Lower lobe of right lung (tissue), 2 donors: ENCODE data around the gene DPT. TPM values are rescaled to one million over a fixed set of nuclear protein-coding genes. Genes with fewer than 3 reads are reported as not detected.

Experiments
- ATAC-seq, 2 donors: fragments of 200-7000 bp; cut with Tn5 transposase; one replicate each; pipeline ENCODE4 v1.9.1; 2020 to 2022; ENCODE audit warnings: mild to moderate bottlenecking in 2 of 2, moderate library complexity in 2 of 2
- DNase-seq: peaks from one replicate; pipeline ENCODE4 v3.0.0-alpha.2; 2020
- H3K27ac ChIP-seq: fragments of 200-600 bp; one replicate; pipeline ENCODE4 v1.8.0; 2022
- H3K27me3 ChIP-seq: fragments of 200-600 bp; one replicate; pipeline ENCODE4 v1.8.0; 2022; ENCODE audit warnings: low read depth
- H3K36me3 ChIP-seq: fragments of 200-600 bp; one replicate; pipeline ENCODE4 v1.8.0; 2022; ENCODE audit warnings: mild to moderate bottlenecking
- H3K4me1 ChIP-seq: fragments of 200-600 bp; one replicate; pipeline ENCODE4 v1.8.0; 2022
- H3K4me3 ChIP-seq: fragments of 200-600 bp; one replicate; pipeline ENCODE4 v1.8.0; 2022; ENCODE audit warnings: mild to moderate bottlenecking
- H3K9me3 ChIP-seq: fragments of 200-600 bp; one replicate; pipeline ENCODE4 v1.8.0; 2022
- CTCF ChIP-seq: fragments of 200-600 bp; IDR thresholded peaks from one replicate; pipeline ENCODE4 v1.8.0; 2022; ENCODE audit warnings: antibody characterized with exemption, mild to moderate bottlenecking
- intact Hi-C: fragments of 100-400 bp; cut with DNase I; formaldehyde crosslinking; loops from one replicate; pipeline ENCODE4 v1.11.0; 2022
- total RNA-seq: library from RNA; stranded (reverse); fragmentation: NEBNext Ultra II Directional; extraction: Animal tissue kit (Norgen Biotek cat#: 25700); gene quantifications from one replicate; pipeline ENCODE4 v1.2.1, GENCODE V29; 2021
- donor health status: DM: no; HTN: yes; CAD: no; lungs with severe emphysema.

The DPT gene
- total RNA-seq, 1 donor from 2014 or later = 18.6 TPM

- H3K27me3 ChIP-seq = no peaks in the 10 kb centered on the region
- H3K4me1 ChIP-seq = no peaks in the 10 kb centered on the region
- ATAC-seq (no peak), DNase-seq (no peak)
- intact Hi-C loops = no loop called here
- H3K9me3 ChIP-seq = no peaks in the 10 kb centered on the region
- H3K4me3 ChIP-seq = no peak overlapping the region
- TF ChIP-seq CTCF = no peak
- H3K27ac ChIP-seq = no peak overlapping the region
- H3K36me3 ChIP-seq = no peaks in the 10 kb centered on the region
Observed at GRCh38 chr1:168760781-168761180, 31.8 kb upstream of the DPT start.

GRCh38 chr1:168760241-168760640 is 31.2 kb upstream of the DPT start:
- DNase-seq = no peak
- intact Hi-C loops = no loop called here
- Histone ChIP-seq H3K36me3 (no peaks in the 10 kb centered on the region), H3K27me3 (no peaks in the 10 kb centered on the region), H3K27ac (no peak overlapping the region), H3K4me3 (no peak overlapping the region), H3K9me3 (no peaks in the 10 kb centered on the region), H3K4me1 (no peaks in the 10 kb centered on the region)
- ATAC-seq = no peak
- TF ChIP-seq CTCF = no peak

GRCh38 chr1:168759077-168759476 is 30.1 kb upstream of the DPT start:
- TF ChIP-seq CTCF = no peak
- ATAC-seq = no peak
- intact Hi-C loops = no loop called here

GRCh38 chr1:168758503-168758902 is 29.5 kb upstream of the DPT start:
- ATAC-seq = no peak

More at GRCh38 chr1:168759077-168759476, 30.1 kb upstream of the DPT start:
- no peak overlapping the region for H3K4me3 ChIP-seq
- DNase-seq = no peak
- H3K36me3 ChIP-seq = no peaks in the 10 kb centered on the region
- no peak overlapping the region for H3K27ac ChIP-seq
- no peaks in the 10 kb centered on the region for H3K4me1 ChIP-seq
- H3K27me3 ChIP-seq = no peaks in the 10 kb centered on the region
- no peaks in the 10 kb centered on the region for H3K9me3 ChIP-seq

GRCh38 chr1:168755800-168756418 is 26.9 kb upstream of the DPT start:
- intact Hi-C loops = no loop called here
- no peak for TF ChIP-seq CTCF
- H3K27ac ChIP-seq = no peak overlapping the region
- no peaks in the 10 kb centered on the region for H3K9me3 ChIP-seq
- no peak overlapping the region for H3K4me3 ChIP-seq
- no peaks in the 10 kb centered on the region for H3K4me1 ChIP-seq
- no peak for DNase-seq
- no peaks in the 10 kb centered on the region for H3K36me3 ChIP-seq
- H3K27me3 ChIP-seq = no peaks in the 10 kb centered on the region
- no peak for ATAC-seq

More at GRCh38 chr1:168758503-168758902, 29.5 kb upstream of the DPT start:
- TF ChIP-seq CTCF = no peak
- H3K27me3 ChIP-seq = no peaks in the 10 kb centered on the region
- no peaks in the 10 kb centered on the region for H3K36me3 ChIP-seq
- no peak overlapping the region for H3K4me3 ChIP-seq
- no peaks in the 10 kb centered on the region for H3K4me1 ChIP-seq
- no peak for DNase-seq
- no peaks in the 10 kb centered on the region for H3K9me3 ChIP-seq
- intact Hi-C loops = no loop called here
- no peak overlapping the region for H3K27ac ChIP-seq
